SHP77 treated with DMSO at 0.1 percent for 48 hours (cell line): ENCODE measurements around the gene JPH4.
"Not testable (repeated sequence)": the region's sequence is repeated elsewhere in the genome, so short reads cannot be mapped to it uniquely, and the experiment has no call there.

Experiments used
- DNase-seq: peaks from one replicate; lab custom pipeline; 2025; lab: John Stamatoyannopoulos, UW

The JPH4 gene

DNA sequence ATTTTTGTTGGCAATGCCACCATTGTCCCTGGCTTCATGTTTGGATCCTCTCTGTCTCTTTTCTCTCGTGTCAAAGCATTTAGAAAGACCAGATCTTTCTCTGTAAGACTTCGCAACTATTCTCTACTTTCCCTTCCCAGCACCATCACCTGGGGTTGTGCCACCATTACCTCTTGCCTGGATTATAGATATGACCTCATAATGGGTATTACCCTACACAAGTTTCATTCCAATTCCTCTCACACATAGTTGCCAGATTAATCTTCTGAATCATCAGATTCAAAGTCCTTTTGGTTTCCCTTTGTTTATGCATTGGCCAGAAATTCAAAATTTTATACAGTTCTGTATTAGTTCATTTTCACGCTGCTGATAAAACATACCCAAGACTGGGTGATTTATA, 30.4 kb upstream of the JPH4 start:
- no peak for DNase-seq

DNA sequence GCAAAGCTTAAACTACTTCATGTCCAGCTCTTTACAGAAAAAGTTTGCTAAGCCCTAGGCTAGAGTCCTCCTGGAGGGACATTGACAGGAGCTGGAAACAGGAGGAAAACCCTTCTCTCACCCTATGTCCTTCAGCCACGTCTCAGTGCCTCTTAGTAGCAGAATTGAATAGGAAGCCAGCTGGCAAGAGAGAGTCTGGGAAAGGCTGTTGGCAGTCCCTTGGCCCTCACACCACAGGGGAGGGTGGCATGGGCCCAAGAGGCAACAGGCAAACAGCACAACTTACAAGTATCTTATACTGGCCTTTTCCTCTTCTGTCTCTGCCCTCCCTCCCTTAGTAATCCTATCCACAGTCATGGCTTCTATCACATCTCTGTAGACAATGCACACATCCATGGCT, 29.9 kb upstream of the JPH4 start:
- no peak for DNase-seq

DNA sequence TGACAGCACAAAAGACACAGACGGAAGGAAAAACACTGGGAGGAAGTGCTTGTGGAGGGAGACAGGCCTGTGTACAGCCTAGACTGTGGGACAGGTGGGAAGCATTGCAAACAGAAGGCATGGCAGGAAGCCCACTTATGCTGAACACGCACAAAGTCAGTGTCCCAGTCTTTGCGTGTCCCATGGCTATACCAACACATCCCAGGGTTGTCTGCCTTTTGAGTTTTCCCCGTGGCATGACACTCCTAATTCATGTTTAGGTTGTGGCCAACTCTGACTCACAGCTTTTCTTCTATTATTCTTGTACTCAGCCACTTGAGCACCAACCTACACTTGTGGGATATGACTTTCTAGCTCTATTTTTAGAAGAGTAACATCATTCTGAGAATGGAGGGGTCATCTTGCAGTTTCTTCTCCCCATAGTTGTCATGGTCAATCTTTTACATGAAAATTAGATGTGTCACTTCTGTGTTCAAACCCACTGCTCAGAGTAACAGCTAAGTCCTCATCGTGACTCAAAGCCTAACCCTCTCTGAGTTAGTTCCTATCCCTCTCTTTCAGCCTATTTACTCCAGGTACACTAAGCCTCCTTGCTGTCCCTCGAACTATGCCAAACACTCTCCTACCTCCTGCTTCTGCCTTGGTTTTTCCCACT, 27.5 kb upstream of the JPH4 start:
- DNase-seq: no peak

DNA sequence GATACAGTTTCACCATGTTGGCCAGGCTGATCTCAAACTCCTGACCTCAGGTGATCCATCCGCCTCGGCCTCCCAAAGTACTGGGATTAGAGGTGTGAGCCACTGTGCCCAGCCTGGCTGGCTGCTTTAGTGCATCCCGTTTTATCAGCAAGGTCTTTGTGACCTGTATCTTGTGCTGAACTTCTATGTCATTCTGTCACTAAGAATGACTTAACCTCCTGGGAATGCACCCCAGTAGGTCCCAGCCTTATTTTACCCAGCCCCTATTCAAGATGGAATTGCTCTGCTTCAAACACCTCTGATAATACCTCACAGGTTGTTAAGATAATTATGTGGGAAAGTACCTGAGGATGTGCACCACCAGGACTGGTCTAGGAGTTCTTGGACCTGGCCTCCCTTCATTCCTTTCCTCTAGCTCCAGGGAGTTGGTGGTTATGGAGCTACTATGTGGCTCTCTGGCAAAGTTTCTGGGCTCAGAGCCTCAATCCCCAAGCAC, 26.1 kb upstream of the JPH4 start:
- DNase-seq: no peak

DNA sequence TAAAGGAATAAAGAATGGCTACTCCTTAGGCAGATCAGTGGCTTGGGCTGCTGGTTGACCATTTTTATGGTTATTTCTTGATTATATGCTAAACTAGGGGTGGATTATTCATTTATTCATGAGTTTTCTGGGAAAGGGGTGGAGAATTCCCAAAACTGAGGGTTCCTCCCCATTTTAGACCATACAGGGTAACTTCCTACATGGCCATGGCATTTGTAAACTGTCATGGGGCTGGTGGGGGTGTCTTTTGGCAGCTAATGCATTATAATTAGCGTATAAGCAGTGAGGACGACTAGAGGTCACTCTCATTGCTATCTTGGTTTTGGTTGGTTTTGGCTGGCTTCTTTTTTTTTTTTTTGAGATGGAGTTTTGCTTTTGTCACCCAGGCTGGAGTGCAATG, 25.6 kb upstream of the JPH4 start:
- DNase-seq: no peak

DNA sequence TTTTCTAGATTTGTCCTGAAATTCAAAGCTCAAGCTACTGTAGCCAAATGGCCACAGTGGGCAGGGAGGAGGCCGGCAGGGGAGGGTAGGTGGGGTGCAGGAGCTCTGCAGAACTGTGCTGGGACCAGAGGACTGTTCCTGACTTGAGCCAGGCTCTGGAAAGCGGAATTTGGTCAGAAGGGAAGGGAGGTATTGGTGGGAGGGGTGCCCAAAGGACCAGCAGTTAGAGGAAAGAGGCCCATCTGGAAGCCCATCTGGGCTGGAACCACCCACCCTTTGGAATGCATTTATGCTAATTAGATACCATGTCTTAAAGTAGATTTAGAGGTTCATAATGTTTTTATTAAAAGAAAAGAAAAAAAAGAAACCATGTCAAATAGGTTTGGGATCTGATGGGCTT, 24.5 kb upstream of the JPH4 start:
- DNase-seq: no peak

DNA sequence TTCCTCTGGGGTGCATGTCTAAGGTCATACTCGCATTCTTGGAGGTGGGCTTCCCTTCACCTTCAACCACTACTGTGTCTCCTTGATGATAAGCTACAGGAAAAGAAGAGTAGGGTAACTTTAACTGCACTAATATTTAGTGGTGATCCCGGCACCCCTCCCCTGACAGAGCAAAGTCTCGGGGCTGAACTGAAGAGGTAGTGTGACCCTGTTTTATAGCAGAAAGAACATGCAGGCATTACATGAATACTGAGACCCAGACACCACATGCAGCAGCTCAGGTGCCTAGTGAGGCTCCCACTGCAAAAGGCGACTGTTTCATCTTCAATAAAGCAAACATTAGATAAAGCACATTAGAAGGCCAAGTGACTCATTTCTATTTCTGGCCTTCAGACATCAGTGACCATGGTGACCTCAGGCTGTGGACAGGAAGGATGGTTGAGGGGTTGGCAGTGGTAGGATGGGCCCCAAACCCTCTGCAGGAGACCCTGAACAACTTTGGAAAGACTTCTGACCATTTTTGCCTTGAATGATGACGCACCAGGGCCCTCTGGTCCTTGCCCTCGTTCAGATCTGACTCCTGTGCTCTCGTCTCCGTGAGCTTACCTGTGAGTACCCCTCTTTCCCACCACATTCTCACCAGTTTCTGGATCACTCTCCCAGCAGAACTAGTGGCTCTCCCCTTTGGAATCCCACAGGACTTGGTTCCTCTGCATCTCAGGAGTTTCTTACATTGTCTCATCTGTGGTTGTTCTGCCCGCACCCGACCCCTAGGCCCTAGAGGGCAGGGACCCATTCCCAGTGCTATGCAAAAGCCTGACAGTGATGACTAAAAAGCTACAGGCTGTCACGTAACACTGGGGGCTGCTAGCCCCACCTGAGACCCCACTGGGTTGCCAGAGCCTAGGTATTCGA, 23.8 kb upstream of the JPH4 start:
- DNase-seq: no peak

DNA sequence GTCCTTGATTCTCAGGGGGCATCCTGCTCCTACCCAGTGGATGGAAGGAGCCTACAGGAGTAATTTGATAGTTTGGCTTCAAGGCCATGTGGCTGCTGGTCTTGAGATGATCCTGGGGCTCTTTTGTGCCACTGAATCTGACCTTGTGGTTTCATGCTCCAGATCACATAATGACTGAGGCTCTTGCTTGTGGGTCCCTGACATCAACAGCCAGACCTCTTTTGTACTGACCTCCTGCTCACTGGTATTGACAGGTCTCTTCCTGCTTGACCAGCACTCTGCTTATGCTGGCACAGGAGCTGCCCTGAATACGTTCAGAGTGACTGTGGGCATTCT, 23.2 kb upstream of the JPH4 start:
- DNase-seq: no peak

DNA sequence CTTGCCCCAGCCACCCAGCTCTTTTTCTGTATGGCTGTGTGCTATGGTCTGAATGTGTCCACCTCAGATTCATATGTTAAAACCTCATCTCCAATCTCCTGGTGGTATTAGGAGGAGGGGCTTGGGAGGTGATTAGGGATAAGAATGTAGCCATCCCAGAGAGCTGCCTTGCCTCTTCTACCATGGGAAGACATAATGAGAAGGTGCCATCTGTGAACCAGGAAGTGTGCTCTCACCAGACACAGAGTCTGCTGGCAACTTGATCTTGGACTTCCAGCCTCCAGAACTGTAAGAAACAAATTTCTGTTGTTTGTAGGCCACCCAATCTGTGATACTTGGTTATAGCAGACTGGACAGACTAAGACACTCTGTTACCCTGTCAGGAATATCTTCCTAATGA, 22.8 kb upstream of the JPH4 start:
- DNase-seq: no peak

DNA sequence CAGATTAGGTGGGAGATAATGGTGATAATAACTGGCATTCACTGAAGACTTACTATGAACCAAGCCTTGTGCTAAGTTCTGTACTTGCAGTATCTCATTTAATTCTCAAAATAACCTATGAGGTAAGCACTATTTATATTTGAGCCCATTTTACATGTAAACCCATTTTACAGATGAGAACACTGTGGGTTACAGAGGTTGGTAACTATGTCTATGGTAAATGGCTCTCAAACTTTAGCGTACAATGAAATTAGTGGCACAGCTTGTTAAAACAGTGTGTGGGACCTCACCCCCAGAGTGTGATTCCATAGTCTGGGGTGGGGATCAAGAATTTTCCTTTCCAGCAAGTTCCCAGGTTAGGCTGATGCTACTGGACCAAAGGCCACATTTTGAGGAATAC, 22.2 kb upstream of the JPH4 start:
- no peak for DNase-seq

DNA sequence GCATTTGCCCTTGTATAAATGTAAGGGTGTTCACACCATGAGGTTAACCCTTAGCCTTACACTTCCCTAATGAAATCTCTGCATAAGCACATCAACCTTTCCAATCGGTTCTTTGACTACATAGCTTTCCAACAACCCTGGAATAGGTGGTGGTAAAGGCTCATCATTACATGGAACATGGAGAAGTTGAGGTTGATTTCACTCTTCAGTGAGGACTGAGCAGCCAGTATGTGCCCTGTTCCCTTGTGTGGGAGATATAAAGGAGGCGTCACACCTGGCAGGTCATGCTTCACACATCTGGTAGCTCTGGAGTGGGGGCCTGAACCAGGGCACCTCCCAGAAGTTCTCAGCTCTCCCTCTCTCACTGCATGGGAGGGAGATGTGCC, 21.7 kb upstream of the JPH4 start:
- no peak for DNase-seq

DNA sequence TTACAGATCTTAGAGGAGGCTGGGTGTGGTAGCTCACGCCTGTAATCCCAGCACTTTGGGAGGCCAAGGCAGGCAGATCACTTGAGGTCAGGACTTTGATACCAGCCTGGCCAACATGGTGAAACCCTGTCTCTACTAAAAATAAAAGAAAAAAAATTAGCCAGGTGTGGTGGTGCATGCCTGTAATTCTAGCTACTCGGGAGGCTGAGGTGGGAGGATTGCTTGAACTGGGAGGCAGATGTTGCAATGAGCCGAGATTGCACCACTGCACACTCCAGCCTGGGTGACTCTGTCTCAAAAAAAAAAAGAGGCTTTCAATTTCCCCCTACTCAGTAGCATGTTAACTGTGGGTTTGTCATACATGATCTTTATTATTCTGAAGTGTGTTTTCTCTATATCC, 15.6 kb upstream of the JPH4 start:
- DNase-seq: not testable (repeated sequence)

DNA sequence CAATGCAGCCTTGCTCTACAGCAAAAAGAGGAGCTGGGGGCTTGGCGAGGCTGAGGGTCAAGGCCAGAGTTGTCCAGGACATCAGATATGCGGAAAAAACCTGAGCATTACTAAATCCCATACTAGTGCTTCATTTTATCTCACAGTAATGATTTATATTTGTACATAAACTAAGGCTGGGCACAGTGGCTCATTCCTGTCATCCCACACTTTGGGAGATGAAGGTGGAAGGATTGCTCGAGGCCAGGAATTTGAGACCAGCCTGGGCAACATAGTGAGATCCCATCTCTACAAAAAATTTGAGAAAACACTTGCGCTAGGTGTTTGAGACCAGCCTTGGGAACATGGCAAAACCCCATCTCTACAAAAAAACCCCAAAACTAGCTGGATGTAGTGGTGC, 11.6 kb upstream of the JPH4 start:
- no peak for DNase-seq

DNA sequence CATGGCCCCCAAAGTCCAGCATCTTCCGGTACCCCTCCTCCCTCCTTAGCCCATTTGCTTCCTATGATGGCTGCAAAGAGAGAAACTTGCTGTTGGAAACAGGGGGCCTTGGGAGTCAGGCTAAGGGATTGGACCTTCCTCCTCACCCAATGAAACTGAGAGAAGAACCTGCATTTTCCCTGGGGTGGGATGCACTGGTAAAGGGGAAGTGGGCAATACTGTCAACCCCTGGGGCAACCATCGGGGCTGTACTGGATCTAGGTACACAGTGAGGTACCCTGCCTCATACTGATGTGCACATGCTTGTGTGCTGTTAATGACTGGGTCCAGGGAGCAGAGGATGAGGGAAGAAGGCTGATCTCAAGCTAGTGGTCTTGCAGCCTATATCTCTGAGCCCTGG, 11.0 kb upstream of the JPH4 start:
- DNase-seq: no peak

DNA sequence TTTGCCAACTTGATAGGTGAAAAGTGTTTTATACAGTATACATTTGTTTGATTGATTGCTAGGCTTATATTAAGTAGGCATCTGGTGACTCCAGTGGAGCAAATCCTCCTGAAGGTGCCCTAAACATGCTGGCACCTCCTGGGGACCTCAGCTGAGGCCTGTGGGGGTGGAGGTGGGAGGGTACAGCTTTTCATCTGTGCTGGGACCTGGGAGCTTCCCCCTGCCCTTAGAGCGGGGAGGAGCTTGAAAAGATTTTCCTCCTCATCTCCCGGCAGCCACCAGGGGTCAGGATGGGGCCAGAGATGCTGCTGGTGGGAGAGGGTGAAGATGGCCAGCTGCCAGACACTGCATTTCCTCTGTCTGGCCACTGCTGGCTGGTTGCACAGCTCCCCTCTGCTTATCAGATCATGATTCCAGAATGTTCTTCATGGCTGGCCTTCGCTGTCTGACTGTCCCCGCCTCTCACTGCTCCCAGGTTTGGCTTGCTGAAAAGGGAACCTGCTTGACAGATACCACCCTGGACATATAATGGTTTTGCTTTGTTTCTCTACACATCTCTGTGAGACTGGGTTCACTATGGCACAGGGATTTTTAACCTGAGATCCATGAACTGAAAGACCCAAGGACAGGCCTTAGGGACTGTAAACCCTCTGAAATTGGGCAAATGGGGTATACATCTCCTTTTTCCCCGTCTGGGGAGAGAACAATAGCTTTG, 10.5 kb upstream of the JPH4 start:
- DNase-seq: peak; percentile 90

DNA sequence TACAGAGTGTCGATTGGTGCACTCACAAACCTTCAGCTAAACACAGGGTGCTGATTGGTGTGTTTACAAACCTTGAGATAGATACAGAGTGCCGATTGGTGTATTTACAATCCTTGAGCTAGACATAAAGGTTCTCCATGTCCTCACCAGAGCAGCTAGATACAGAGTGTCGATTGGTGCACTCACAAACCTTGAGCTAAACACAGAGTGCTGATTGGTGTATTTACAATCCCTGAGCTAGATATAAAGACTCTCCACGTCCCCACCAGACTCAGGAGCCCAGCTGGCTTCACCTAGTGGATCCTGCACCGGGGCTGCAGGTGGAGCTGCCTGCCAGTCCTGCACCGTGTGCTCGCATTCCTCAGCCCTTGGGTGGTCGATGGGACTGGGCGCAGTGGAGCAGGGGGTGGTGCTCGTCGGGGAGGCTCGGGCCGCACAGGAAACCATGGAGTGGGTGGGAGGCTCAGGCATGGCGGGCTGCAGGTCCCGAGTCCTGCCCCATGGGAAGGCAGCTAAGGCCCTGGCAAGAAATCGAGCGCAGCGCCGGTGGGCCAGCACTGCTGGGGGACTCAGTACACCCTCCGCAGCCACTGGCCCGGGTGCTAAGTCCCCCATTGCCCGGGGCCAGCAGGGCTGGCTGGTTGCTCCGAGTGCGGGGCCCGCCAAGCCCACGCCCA, 6.1 kb upstream of the JPH4 start:
- DNase-seq: not testable (repeated sequence)

DNA sequence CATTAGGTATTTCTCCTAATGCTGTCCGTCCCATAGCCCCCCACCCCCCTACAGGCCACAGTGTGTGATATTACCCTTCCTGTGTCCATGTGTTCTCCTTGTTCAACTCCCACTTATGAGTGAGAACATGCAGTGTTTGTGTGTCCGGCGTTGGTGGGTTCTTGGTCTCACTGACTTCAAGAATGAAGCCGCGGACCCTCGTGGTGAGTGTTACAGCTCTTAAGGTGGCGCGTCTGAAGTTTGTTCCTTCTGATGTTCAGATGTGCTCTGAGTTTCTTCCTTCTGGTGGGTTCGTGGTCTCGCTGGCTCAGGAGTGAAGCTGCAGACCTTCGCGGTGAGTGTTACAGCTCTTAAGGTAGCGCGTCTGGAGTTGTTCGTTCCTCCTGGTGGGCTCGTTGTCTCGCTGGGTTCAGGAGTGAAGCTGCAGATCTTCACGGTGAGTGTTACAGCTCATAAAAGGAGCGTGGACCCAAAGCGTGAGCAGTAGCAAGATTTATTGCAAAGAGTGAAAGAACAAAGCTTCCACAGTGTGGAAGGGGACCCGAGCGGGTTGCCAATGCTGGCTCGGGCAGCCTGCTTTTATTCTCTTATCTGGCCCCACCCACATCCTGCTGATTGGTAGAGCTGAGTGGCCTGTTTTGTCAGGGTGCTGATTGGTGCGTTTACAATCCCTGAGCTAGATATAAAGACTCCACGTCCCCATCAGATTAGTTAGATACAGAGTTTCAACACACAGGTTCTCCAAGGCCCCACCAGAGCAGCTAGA, 5.4 kb upstream of the JPH4 start:
- not testable (repeated sequence) for DNase-seq

DNA sequence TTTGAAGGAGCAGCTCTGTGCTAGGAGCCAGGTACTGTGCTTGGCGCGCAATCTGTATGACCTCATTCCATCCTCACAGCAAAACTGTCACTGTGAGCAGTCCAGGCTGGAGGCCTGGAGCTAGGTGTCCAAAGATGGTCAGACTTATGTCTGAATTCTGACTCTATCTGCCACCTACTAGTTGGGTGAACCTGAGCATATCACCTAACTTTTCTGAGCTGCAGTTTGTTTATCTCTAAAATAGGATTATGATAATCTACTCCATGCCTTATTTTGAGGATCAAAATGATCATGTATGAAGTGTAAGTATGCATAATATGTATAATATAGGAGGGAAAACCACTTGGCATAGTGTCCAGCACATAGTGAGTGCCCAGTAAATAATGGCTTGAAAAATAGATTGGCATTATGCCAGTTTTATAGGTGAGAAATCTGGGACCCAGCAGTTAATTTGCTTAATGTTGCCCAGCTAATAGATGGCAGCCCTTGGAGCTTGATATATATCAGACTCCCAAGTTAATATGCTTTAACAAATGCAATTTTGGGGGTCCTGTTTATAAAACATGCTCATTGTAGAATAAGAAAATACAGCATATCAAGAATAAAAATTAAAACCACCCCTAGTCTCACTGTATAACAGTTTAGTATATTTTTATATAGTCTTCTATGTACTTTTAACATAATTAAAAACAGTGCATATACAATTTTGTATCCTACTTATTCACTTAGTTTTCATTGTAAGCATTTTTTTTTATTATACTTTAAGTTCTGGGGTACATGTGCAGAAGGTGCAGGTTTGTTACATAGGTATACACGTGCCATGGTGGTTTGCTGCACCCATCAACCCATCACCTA, 4.5 kb upstream of the JPH4 start:
- no peak for DNase-seq

DNA sequence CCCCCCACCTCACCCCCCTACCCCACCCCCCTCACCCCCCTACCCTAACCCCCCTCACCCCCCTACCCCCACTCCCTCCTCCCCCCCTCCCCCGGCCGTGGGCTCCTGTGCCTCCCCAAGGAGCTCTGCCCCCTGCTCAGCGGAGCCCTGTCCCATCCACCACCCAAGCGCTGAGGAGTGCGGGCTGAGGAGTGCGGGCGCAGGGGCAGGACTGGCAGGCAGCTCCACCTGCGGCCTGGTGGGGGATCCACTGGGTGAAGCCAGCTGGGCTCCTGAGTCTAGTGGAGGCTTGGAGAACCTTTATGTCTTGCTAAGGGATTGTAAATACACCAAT, 2.3 kb upstream of the JPH4 start:
- no peak for DNase-seq

DNA sequence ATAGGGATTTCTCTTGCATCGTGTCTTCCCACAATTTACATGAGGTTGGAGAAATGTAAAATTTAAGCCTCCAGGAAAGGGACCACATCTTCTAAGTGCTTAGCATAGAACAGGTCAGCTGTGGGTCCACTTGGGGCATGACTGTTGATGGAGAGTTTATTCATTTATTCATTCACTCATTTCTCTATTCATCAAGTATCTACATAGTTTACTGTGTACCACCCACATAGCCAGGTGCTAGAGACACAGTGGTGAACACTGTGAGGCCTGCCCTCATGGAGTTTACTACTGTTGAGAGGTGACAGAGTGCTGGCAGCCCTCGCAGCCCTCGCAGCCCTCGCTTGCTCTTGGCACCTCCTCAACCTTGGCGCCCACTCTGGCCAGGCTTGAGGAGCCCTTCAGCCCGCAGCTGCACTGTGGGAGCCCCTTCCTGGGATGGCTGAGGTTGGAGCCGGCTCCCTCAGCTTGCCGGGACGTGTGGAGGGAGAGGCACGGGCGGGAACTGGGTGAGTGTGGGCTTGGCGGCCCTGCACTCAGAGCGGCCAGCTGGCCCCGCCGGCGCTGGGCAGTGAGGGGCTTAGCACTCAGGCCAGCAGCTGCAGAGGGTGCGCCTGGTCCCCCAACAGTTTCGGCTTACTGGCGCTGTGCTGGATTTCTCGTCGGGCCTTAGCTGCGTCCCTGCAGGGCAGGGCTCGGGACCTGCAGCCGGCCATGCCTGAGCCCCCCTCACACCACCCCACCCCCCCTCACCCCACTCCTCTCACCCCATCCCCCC, 1.7 kb upstream of the JPH4 start:
- no peak for DNase-seq
